Fibroblast of lung (primary cell): ENCODE data around the gene PCSK7.

Experiments used
- CTCF ChIP-seq, 2 donors: IDR thresholded peaks in 1 of 2; conservative IDR thresholded peaks in 1 of 2; 1 replicate in 1 of 2; 2 replicates in 1 of 2; pipeline ENCODE4 v1.5.1; 2011 to 2012; ENCODE audit warnings: low read length in 2 of 2, control low read depth in 1 of 2, inconsistent platforms in 1 of 2, low read depth in 1 of 2, mild to moderate bottlenecking in 1 of 2
- EZH2 ChIP-seq: IDR thresholded peaks from 2 replicates; pipeline ENCODE4 v1.5.1; 2012; ENCODE audit warnings: low read length, control low read depth, mild to moderate bottlenecking; ENCODE audit errors: missing control alignments

- TF ChIP-seq CTCF (conservative IDR thresholded peaks at IDR 0.05 in 1 of 2, IDR thresholded peaks at IDR 0.05 in 1 of 2; ENCODE audit: low read depth in 1 of 2, low read length in 2 of 2), result no peak
- no peak for TF ChIP-seq EZH2
Measured at GRCh38 chr11:117166491-117166890, 65.4 kb downstream of the PCSK7 start.
